T-helper 1 cell treated with Interleukin-12 subunit alpha and Interleukin-12 subunit beta and Interleukin-4 antibody, amounts not matched to agents 30 ng/mL and 1 ng/mL, for 36 hours (primary cell): Measurements from ENCODE around the gene INSR. TPM values are rescaled to one million over a fixed set of nuclear protein-coding genes. Genes with fewer than 3 reads are reported as not detected.

Source experiments
- total RNA-seq: library from RNA; stranded (reverse); gene quantifications from 2 replicates; pipeline ENCODE4 v1.2.3, GENCODE V29; 2022

The INSR gene
- total RNA-seq, 1 donor from 2014 or later: 0.81 TPM

Other genes starting within 250 kb of the INSR start
- not detected in 2 replicates for gene MBD3L2, start 245.1 kb downstream of the INSR start, total RNA-seq
- not detected in 2 replicates for gene MBD3L3, start 235.7 kb downstream of the INSR start, total RNA-seq
- 17.9 and 19.1 TPM in 2 replicates for gene ZNF557, start 224.7 kb downstream of the INSR start, total RNA-seq
- gene ARHGEF18, start 54.5 kb upstream of the INSR start, total RNA-seq: 41.8 and 51.2 TPM in 2 replicates
- gene PEX11G, start 194.6 kb upstream of the INSR start, total RNA-seq: 0.42 and 0.98 TPM in 2 replicates
- 5.3 and 5.9 TPM in 2 replicates for gene ZNF358, start 221.7 kb upstream of the INSR start, total RNA-seq
- 15.8 and 18.4 TPM in 2 replicates for gene MCOLN1, start 228.2 kb upstream of the INSR start, total RNA-seq
- gene PNPLA6, start 241.3 kb upstream of the INSR start, total RNA-seq: 143 and 148 TPM in 2 replicates